ENCODE data around the gene ARL8B. TPM values are rescaled to one million over a fixed set of nuclear protein-coding genes. Genes with fewer than 3 reads are reported as not detected.

Gene ARL8B
- total RNA-seq, 1 experiment from 2014 or later, result 51.8 TPM

- Histone ChIP-seq H3K9me3 (ENCODE audit: control insufficient read depth, insufficient read depth, low read depth, low read length) (no peaks in the 10 kb centered on the region), H3K27ac (ENCODE audit: low read length) (no peak overlapping the region), H3K27me3 (ENCODE audit: control insufficient read depth, insufficient read depth, low read length) (no peaks in the 10 kb centered on the region), H3K4me3 (ENCODE audit: low read depth in 2 of 2, low read length in 2 of 2) (no peak overlapping the region), H3K4me1 (ENCODE audit: control insufficient read depth, insufficient read depth, low read length) (no peaks in the 10 kb centered on the region), H3K36me3 (ENCODE audit: control insufficient read depth, insufficient read depth, low read length) (no peaks in the 10 kb centered on the region)
- ATAC-seq, result no peak
- ChIA-PET POLR2A (no interaction called here), CTCF (no interaction called here)
- DNase-seq (ENCODE audit: low read depth, low spot score), result no peak
- intact Hi-C loops (cut with micrococcal nuclease; ENCODE audit: unreplicated experiment) (no loop called here), in situ Hi-C loops (cut with HindIII; ENCODE audit: low pct_unique_long_range_greater_than_20kb, low sequenced_read_pairs) (no loop called here)
- BruUV-seq (replicated peaks), result no TSS peak
- TF ChIP-seq TCF7L2 (IDR thresholded peaks at IDR 0.05; ENCODE audit: low read depth, low read length) (no peak), SIN3A (IDR thresholded peaks at IDR 0.05; ENCODE audit: borderline replicate concordance, insufficient read depth, low read depth, low read length) (no peak), CTCF (IDR thresholded peaks at IDR 0.05) (no peak), REST (IDR thresholded peaks at IDR 0.05; ENCODE audit: insufficient read depth in 1 of 2, low read depth in 2 of 2, low read length in 1 of 2) (no peak), POLR2AphosphoS5 (IDR thresholded peaks at IDR 0.05; ENCODE audit: low read depth, low read length) (no peak)
Observed at GRCh38 chr3:5222283-5223005, 100.4 kb downstream of the ARL8B start.

- in situ Hi-C loops (cut with HindIII; ENCODE audit: low pct_unique_long_range_greater_than_20kb, low sequenced_read_pairs), result no loop called here
- H3K36me3 ChIP-seq (ENCODE audit: control insufficient read depth, insufficient read depth, low read length), result no peaks in the 10 kb centered on the region
- no peaks in the 10 kb centered on the region for H3K4me1 ChIP-seq (ENCODE audit: control insufficient read depth, insufficient read depth, low read length)
- BruUV-seq (replicated peaks), result no TSS peak
- H3K27me3 ChIP-seq (ENCODE audit: control insufficient read depth, insufficient read depth, low read length), result no peaks in the 10 kb centered on the region
- H3K4me3 ChIP-seq (ENCODE audit: low read depth in 2 of 2, low read length in 2 of 2), result no peak overlapping the region
- ATAC-seq (no peak), DNase-seq (ENCODE audit: low read depth, low spot score) (no peak)
- intact Hi-C loops (cut with micrococcal nuclease; ENCODE audit: unreplicated experiment), result no loop called here
- H3K9me3 ChIP-seq (ENCODE audit: control insufficient read depth, insufficient read depth, low read depth, low read length), result no peaks in the 10 kb centered on the region
- TF ChIP-seq CTCF (IDR thresholded peaks at IDR 0.05), result peak; percentile 50
- TF ChIP-seq REST (IDR thresholded peaks at IDR 0.05; ENCODE audit: insufficient read depth in 1 of 2, low read depth in 2 of 2, low read length in 1 of 2), result no peak
- no peak for TF ChIP-seq TCF7L2 (IDR thresholded peaks at IDR 0.05; ENCODE audit: low read depth, low read length)
- TF ChIP-seq SIN3A (IDR thresholded peaks at IDR 0.05; ENCODE audit: borderline replicate concordance, insufficient read depth, low read depth, low read length), result no peak
- TF ChIP-seq POLR2AphosphoS5 (IDR thresholded peaks at IDR 0.05; ENCODE audit: low read depth, low read length), result no peak
- CTCF ChIA-PET, result interaction anchor here (0.6 kb wide), 1 partner anchor 16 kb away, joined by 3 read pairs; no protein-coding TSS in a partner anchor
- H3K27ac ChIP-seq (ENCODE audit: low read length), result no peak overlapping the region
- POLR2A ChIA-PET, result no interaction called here
Observed at GRCh38 chr3:5226783-5227182, 104.7 kb downstream of the ARL8B start.
